ENCODE measurements around the gene PGBD5.

Gene PGBD5

DNA sequence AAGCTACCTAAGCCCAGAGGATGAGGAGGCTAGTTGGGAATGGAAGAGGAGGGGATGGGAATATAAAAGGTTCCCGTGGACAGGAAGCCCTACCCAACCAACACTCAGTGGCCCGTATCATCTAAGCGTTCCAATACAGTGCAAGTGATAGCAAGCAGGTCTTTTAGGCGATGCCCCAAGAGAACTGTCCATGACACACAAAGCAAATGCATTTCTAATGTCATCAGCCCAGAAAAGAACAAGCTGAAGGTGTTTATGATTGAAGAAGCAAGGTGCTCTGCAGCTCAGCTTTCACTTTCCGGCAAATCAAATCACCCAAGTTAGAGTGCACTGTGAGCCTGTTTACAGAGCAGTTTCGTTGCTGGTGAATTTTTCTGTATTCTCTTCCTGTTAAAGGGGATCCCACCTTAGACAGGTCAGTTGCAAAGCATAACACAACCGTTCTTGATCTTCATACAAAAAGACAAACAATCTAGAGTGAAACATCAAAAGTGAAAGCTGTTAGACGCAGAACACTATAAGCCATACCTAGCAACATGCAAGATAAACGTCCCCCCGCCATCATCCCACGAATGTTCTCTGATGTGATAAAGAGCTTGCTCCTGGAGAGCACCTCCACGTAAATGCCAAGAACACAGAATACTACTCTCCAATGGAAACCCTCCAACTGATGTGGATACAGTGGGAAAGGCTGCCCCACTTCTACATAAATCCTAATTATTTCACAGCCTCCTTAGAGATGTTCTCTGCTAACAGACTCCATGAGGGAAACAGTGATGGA lies 54.0 kb downstream of the PGBD5 start:
- no peak for DNase-seq

GRCh38 chr1:230370109-230370508 lies 56.0 kb downstream of the PGBD5 start:
- no peak for DNase-seq

- DNase-seq: no peak
Observed at GRCh38 chr1:230368871-230369270, 57.3 kb downstream of the PGBD5 start.

- DNase-seq: no peak
Observed at GRCh38 chr1:230368363-230368762, 57.8 kb downstream of the PGBD5 start.

GRCh38 chr1:230366504-230366915 lies 59.6 kb downstream of the PGBD5 start:
- no peak for DNase-seq

DNA sequence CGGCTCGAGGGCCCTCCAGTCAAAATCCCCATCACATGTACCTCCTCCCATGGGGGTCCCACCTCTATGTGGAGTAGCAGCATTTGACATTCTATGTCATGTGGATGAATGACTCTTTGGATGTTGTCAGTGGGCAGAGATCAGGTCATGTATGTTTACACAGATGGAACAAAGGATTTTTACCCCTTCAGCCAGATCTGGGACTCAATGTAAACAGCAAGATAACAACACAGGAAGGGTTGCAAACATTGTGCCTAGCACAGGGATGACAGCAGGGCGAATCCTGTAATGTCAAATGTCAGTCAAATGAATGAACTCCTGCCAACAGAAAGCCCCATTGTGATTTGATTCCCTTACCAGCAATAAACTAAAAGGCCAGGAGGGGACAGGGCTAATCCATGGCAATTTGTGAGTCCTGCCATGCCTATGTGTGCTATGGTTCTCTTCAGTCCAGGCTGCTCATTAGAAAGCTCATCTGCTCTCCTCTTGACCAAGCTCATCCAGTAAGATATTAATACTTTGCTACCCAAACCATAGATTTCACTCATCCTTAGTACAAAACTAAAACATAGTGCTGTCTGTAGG lies 60.3 kb downstream of the PGBD5 start:
- DNase-seq: no peak

DNA sequence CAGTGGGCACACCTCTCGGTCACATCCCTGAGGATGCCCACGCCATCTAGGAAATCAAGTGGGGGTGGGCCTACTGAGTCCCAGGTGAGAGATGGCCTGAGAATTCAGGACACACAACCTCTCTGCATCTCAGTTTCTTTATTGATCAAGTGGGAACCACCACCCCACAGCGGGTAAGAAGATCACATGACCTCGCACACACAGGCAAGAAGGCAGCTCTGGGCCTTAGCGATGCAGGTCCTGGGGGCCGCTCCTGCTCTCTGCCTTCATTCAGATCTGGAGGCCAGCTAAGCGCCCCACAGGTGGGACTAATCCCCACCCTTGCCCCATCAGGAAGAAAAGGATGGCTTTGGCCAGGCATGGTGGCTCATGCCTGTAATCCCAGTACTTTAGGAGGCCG lies 63.2 kb downstream of the PGBD5 start:
- no peak for DNase-seq

DNA sequence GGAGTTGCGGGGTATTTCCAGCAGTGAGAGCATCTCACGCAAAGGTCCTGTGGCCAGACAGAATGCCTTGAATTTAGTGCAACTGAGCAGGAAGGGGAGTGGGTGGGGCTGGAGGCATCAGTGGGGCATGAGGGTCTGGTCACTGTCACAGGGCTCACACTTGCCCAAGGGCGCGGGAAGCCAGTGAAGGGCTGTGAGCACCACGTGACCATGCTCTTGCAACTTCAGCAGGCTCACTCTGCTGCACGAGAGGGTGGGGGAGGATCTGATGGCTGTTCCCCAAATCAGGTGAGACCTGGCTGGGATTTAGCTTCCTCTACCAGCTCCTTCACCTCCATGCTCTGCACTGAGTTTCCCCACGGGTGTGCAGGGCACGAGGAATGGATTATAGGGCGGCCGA lies 64.2 kb downstream of the PGBD5 start:
- no peak for DNase-seq

DNA sequence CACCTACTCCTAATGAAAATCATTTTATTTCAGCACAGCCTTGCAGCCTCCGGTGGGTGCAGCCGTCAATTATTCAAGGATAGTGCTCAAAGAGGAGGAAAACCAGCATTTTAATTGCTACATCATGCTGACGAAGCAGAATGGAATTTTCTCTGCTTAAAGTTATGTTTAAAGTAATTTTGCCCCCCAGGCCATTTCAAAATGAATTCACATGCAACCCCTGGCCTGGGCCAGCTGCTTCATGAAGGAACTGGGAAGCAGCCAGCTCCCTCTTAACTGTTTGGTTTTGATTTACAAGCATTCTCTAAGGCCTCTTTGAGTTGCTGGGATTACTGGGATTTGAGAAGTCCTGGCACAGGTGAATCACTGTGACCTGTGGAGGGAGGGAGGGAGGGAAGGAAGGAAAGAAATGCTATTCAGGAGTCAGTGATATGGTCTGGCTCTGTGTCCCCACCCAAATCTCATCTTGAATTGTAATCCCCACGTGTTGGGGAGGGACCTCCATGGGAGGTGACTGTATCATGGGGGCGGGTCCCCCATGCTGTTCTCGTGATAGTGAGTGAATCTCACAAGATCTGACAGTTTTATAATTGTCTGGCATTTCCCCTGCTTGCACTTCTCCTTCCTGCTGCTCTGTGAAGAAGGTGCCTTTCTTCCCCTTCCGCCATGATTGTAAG lies 66.0 kb downstream of the PGBD5 start:
- DNase-seq: no peak

GRCh38 chr1:230356869-230357794 lies 69.0 kb downstream of the PGBD5 start:
- DNase-seq: no peak

GRCh38 chr1:230356190-230356589 lies 69.9 kb downstream of the PGBD5 start:
- DNase-seq: no peak

DNA sequence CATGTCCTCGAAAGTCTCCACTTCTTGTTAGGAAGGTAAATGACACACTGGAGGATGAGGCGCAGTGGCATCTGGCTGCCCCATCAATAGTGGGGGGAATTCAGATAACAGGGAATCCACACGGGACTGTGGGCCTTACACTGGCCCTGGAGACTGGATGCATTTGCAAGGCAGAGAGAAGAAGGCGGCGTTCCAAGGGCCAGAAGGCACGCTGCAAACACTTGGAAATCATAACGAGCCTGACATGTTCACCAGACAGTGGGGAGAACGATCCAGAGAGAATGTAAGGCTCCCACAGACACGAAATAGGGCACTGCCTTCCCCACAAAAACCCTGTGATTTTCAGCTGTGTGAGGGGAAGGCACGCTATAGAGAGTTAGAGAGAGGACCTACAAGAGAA lies 70.5 kb downstream of the PGBD5 start:
- DNase-seq: no peak

GRCh38 chr1:230355128-230355527 lies 71.0 kb downstream of the PGBD5 start:
- DNase-seq: no peak

GRCh38 chr1:230354005-230354404 lies 72.1 kb downstream of the PGBD5 start:
- no peak for DNase-seq

- no peak for DNase-seq
Observed at GRCh38 chr1:230352537-230352936, 73.6 kb downstream of the PGBD5 start.

DNA sequence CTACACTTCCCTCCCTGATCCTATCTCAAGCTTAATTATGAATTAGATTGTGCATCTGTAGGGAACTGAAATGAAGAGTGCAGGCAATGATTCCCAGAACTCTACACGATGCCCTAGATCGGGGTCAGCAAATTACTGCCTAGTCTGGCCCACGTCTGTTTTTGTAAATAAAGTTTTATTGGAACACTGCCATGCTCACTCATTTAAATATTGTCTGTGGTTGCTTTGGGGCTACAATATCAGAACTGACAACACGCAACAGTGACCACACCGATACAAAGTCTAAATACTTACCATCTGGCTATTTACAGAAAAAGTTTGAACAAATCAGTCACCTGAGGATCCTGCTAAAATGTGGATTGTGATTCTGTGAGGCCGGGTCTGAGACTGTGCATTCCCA lies 74.1 kb downstream of the PGBD5 start:
- DNase-seq: no peak

GRCh38 chr1:230351514-230351913 lies 74.6 kb downstream of the PGBD5 start:
- no peak for DNase-seq

GRCh38 chr1:230350208-230350921 lies 75.8 kb downstream of the PGBD5 start:
- DNase-seq: no peak

DNA sequence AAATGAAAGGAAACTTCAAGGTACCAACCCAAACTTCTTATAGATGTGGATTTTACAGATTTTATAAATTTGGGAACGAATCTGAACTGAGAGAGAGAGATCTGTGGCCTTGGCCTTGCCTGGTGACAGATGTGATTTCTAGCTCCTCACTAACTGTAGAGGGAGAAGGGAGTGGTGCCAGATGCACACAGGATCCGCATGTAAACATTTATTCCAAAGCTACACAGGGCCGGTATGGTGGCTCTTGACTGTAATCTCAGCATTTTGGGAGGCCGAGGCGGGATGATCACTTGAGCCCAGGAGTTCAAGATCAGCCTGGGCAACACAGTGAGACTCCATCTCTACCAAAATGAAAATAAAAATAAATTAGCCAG lies 77.1 kb downstream of the PGBD5 start:
- no peak for DNase-seq

- DNase-seq: no peak
Observed at GRCh38 chr1:230348386-230349019, 77.6 kb downstream of the PGBD5 start.

- DNase-seq: no peak
Observed at GRCh38 chr1:230347896-230348295, 78.2 kb downstream of the PGBD5 start.

Measured in stimulated activated naive CD4-positive, alpha-beta T cell treated with Interleukin-2 at 50 U/mL for 16 hours (primary cell).